SK-N-MC (cell line): ENCODE data around the gene TEX14.
"Not testable (repeated sequence)": the region's sequence is repeated elsewhere in the genome, so short reads cannot be mapped to it uniquely, and the experiment has no call there.

Experiments used
- DNase-seq: peaks from one replicate; pipeline ENCODE4 v3.0.0-alpha.2; 2011; ENCODE audit warnings: low read depth, low spot score
- H3K27ac ChIP-seq: fragments of 200-600 bp; sonication (generic); 2 replicates; pipeline ENCODE4 v1.5.1; 2016; ENCODE audit warnings: mixed run types
- H3K36me3 ChIP-seq: fragments of 200-600 bp; sonication (generic); 2 replicates; pipeline ENCODE4 v1.6.1; 2017; ENCODE audit warnings: antibody characterized with exemption, low read length, mixed read lengths; ENCODE audit not compliant: insufficient read depth
- H3K4me3 ChIP-seq: fragments of 200-600 bp; sonication (generic); 2 replicates; pipeline ENCODE4 v1.5.1; 2016
- H3K9ac ChIP-seq: fragments of 200-600 bp; sonication (generic); 2 replicates; pipeline ENCODE4 v1.8.0; 2017; ENCODE audit warnings: mixed run types, mixed read lengths; ENCODE audit not compliant: insufficient read length
- H3K9me3 ChIP-seq: fragments of 200-600 bp; sonication (generic); 2 replicates; pipeline ENCODE4 v1.6.1; 2017; ENCODE audit warnings: low read depth, mild to moderate bottlenecking, antibody characterized with exemption, low read length, moderate library complexity, mixed read lengths
- EZH2 ChIP-seq: fragments of 200-600 bp; sonication (generic); IDR thresholded peaks from one replicate; pipeline ENCODE4 v1.6.1; 2017; ENCODE audit warnings: antibody characterized with exemption
- FOXP2 ChIP-seq: optimal IDR thresholded peaks from 2 replicates; pipeline ENCODE3; 2011; ENCODE audit warnings: mild to moderate bottlenecking, moderate library complexity; ENCODE audit not compliant: insufficient read depth; ENCODE audit errors: extremely low read length, control extremely low read depth
- POLR2AphosphoS5 ChIP-seq: IDR thresholded peaks from 2 replicates; pipeline ENCODE4 v1.6.1; 2012; ENCODE audit warnings: mild to moderate bottlenecking, low read depth, low read length, borderline replicate concordance

Gene TEX14

GRCh38 chr17:58665946-58666857 is 25.6 kb downstream of the TEX14 start:
- Histone ChIP-seq H3K4me3 (no peak overlapping the region), H3K9ac (no peak overlapping the region), H3K27ac (no peak overlapping the region), H3K36me3 (no peaks in the 10 kb centered on the region), H3K9me3 (no peaks in the 10 kb centered on the region)
- no peak for TF ChIP-seq EZH2
- no peak for TF ChIP-seq POLR2AphosphoS5
- TF ChIP-seq FOXP2 = no peak
- no peak for DNase-seq

GRCh38 chr17:58664302-58664701 is 27.5 kb downstream of the TEX14 start:
- Histone ChIP-seq H3K4me3 (no peak overlapping the region), H3K9ac (no peak overlapping the region), H3K36me3 (no peaks in the 10 kb centered on the region), H3K27ac (no peak overlapping the region), H3K9me3 (no peaks in the 10 kb centered on the region)
- DNase-seq = no peak
- no peak for TF ChIP-seq FOXP2
- no peak for TF ChIP-seq POLR2AphosphoS5
- no peak for TF ChIP-seq EZH2

GRCh38 chr17:58661499-58661898 is 30.3 kb downstream of the TEX14 start:
- DNase-seq = no peak
- TF ChIP-seq EZH2 (no peak), FOXP2 (no peak), POLR2AphosphoS5 (no peak)
- no peaks in the 10 kb centered on the region for H3K9me3 ChIP-seq
- H3K36me3 ChIP-seq = no peaks in the 10 kb centered on the region
- H3K27ac ChIP-seq = no peak overlapping the region
- H3K4me3 ChIP-seq = no peak overlapping the region
- H3K9ac ChIP-seq = no peak overlapping the region

GRCh38 chr17:58660621-58661020 is 31.2 kb downstream of the TEX14 start:
- Histone ChIP-seq H3K9me3 (no peaks in the 10 kb centered on the region), H3K36me3 (no peaks in the 10 kb centered on the region), H3K4me3 (no peak overlapping the region), H3K9ac (no peak overlapping the region), H3K27ac (no peak overlapping the region)
- no peak for DNase-seq
- TF ChIP-seq EZH2 = no peak
- no peak for TF ChIP-seq FOXP2
- no peak for TF ChIP-seq POLR2AphosphoS5

GRCh38 chr17:58659714-58660084 is 32.1 kb downstream of the TEX14 start:
- peak overlapping the region; percentile 75 for H3K4me3 ChIP-seq
- not testable (repeated sequence) for DNase-seq, H3K9me3 ChIP-seq, H3K36me3 ChIP-seq
- peak overlapping the region; percentile 97 for H3K27ac ChIP-seq
- peak overlapping the region; percentile 94 for H3K9ac ChIP-seq

- TF ChIP-seq FOXP2 = peak; percentile 94
- peak; percentile 100 for TF ChIP-seq POLR2AphosphoS5
- TF ChIP-seq EZH2 = no peak
- DNase-seq = peak; percentile 97
- Histone ChIP-seq H3K4me3 (peak overlapping the region; percentile 75), H3K9me3 (no peaks in the 10 kb centered on the region), H3K36me3 (no peaks in the 10 kb centered on the region), H3K9ac (peak overlapping the region; percentile 94), H3K27ac (peak overlapping the region; percentile 97)
These were observed 32.8 kb downstream of the TEX14 start for GRCh38 chr17:58658804-58659713.

- H3K4me3 ChIP-seq = peak overlapping the region; percentile 75
- not testable (repeated sequence) for DNase-seq, H3K27ac ChIP-seq, H3K9me3 ChIP-seq, H3K9ac ChIP-seq, H3K36me3 ChIP-seq
These were observed 33.7 kb downstream of the TEX14 start for GRCh38 chr17:58657962-58658803.

GRCh38 chr17:58648236-58648635 is 43.6 kb downstream of the TEX14 start:
- no peak for DNase-seq
- no peak overlapping the region for H3K9ac ChIP-seq
- no peak overlapping the region for H3K27ac ChIP-seq
- H3K4me3 ChIP-seq = no peak overlapping the region
- no peaks in the 10 kb centered on the region for H3K9me3 ChIP-seq
- TF ChIP-seq FOXP2 (no peak), EZH2 (no peak), POLR2AphosphoS5 (no peak)
- H3K36me3 ChIP-seq = no peaks in the 10 kb centered on the region
